Spleen (tissue), 11 donors: Measurements from ENCODE around the gene ENOX2. TPM values are rescaled to one million over a fixed set of nuclear protein-coding genes. Genes with fewer than 3 reads are reported as not detected.
A peak's percentile ranks its signal among the peaks of the same experiment; 100 is the strongest.

ENCODE experiments used
- DNase-seq: peaks from one replicate; pipeline ENCODE4 v3.0.0-alpha.2; 2020
- H3K27ac ChIP-seq, 8 donors: fragments of 200-600 bp; sonication (generic) in 7 of 8; 1 replicate in 4 of 8; 2 replicates in 4 of 8; pipeline versions ENCODE4 v1.5.0 to v1.8.0; 2016 to 2021; ENCODE audit warnings: inconsistent platforms in 4 of 8, mild to moderate bottlenecking in 4 of 8, moderate library complexity in 1 of 8
- H3K27me3 ChIP-seq, 7 donors: fragments of 200-600 bp; sonication (generic) in 6 of 7; replicated peaks in 1 of 7; 1 replicate in 4 of 7; 2 replicates in 3 of 7; pipeline versions ENCODE4 v1.5.0 to v1.8.0; 2016 to 2021; ENCODE audit warnings: inconsistent platforms in 3 of 7, mild to moderate bottlenecking in 1 of 7
- H3K36me3 ChIP-seq, 6 donors: fragments of 200-600 bp; sonication (generic) in 5 of 6; 1 replicate in 4 of 6; 2 replicates in 2 of 6; pipeline versions ENCODE4 v1.5.0 to v1.8.0; 2016 to 2021; ENCODE audit warnings: inconsistent platforms in 2 of 6
- H3K4me1 ChIP-seq, 6 donors: fragments of 200-600 bp; sonication (generic) in 5 of 6; 1 replicate in 3 of 6; 2 replicates in 3 of 6; pipeline versions ENCODE4 v1.5.0 to v1.8.0; 2016 to 2021; ENCODE audit warnings: inconsistent platforms in 3 of 6
- H3K4me3 ChIP-seq, 8 donors: fragments of 200-600 bp; sonication (generic) in 7 of 8; 1 replicate in 4 of 8; 2 replicates in 4 of 8; pipeline versions ENCODE4 v1.5.0 to v1.8.0; 2016 to 2021; ENCODE audit warnings: inconsistent platforms in 4 of 8, mild to moderate bottlenecking in 4 of 8, moderate library complexity in 2 of 8
- H3K9me3 ChIP-seq, 8 donors: fragments of 200-600 bp; sonication (generic) in 7 of 8; 1 replicate in 4 of 8; 2 replicates in 4 of 8; pipeline versions ENCODE4 v1.5.0 to v1.8.0; 2016 to 2021; ENCODE audit warnings: inconsistent platforms in 4 of 8
- POLR2A ChIP-seq, 3 donors: fragments of 450-650 bp; IDR thresholded peaks; one replicate each; pipeline ENCODE4 v1.5.1; 2017; ENCODE audit warnings: antibody characterized with exemption in 3 of 3, mild to moderate bottlenecking in 1 of 3
- POLR2AphosphoS5 ChIP-seq, 3 donors: sonication (generic); formaldehyde crosslinking; IDR thresholded peaks; one replicate each; pipeline ENCODE4 v1.5.1; 2017; ENCODE audit warnings: antibody characterized with exemption in 3 of 3
- WGBS, 5 donors: extraction: QIAGEN DNeasy Blood & Tissue Kit in 3 of 5; methylation state at CpG; one replicate each; pipeline versions ENCODE4 v1.1.5 to v1.1.7; 2013 to 2018; 5-methylcytosine and 5-hydroxymethylcytosine counted together
- intact Hi-C: fragments of 100-400 bp; cut with DNase I; formaldehyde crosslinking; loops from one replicate; pipeline ENCODE4 v1.15.0; 2023; ENCODE audit warnings: low total_unique reads
- polyA plus RNA-seq, 3 donors: library from polyadenylated mRNA; stranded (reverse); fragments of 200-250 nt; gene quantifications; one replicate each; pipeline ENCODE4 v1.2.1, GENCODE V29; 2013
- total RNA-seq, 7 donors: library from RNA; depleted of rRNA in 3 of 7; stranded (reverse); fragments of >200 nt in 3 of 7; fragmentation: NEBNext Ultra II Directional in 4 of 7; extraction: Animal tissue kit (Norgen Biotek cat#: 25700) in 4 of 7; gene quantifications; one replicate each; pipeline versions ENCODE4 v1.1.0 to v1.2.1, GENCODE V29; 2016 to 2021
- TF ChIP-seq, protein P1 (sequence below), 11 experiments: fragments of 200-600 bp in 7 of 11; fragments of 450-650 bp in 4 of 11; sonication (generic) in 4 of 11; IDR thresholded peaks in 8 of 11; conservative IDR thresholded peaks in 3 of 11; 1 replicate in 7 of 11; 2 replicates in 4 of 11; pipeline versions ENCODE4 v1.4.0 to v1.8.0; 2016 to 2021; ENCODE audit warnings: antibody characterized with exemption in 11 of 11, inconsistent platforms in 4 of 11, mild to moderate bottlenecking in 1 of 11
- donor health status: healthy with polysubstance abuse.
- donor health status: DM: no; HTN: no; CAD: no; lungs with moderate emphysema.
- donor health status: DM: no; HTN: no; CAD: no.
- donor health status: Bipolar disorder and iron deficiency.
- donor health status: healthy.
- donor health status: DM: no; HTN: no; CAD: no.
- donor health status: DM: yes; HTN: yes; CAD: no.

The ENOX2 gene
- total and polyA plus RNA-seq, 10 donors = 5.2 to 30.0 (median 17.4) TPM

DNA sequence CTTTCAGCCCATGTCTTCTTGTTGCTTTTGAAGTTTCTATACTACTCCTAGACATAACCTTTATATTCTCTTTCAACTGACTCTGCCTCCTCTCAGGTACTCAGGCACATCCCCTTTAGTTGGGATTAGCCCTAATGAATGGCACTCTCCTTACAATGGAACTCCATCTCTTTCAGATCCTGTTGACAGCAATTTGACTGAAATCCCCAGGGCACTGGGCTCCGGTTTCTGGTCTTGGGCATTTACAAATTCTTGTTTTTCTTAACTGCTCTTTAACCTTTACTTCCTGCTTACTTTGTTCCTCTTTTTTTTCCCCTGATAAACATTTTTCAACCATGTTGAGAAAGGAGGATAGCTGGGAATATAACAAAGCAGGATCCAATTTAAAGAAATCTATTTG, 68.9 kb downstream of the ENOX2 start:
- Histone ChIP-seq H3K27ac (peak overlapping the region in 4 of 8 donors; percentile 36 to 70 (median 58)), H3K4me1 (peaks cover 2 to 58% (median 9%) of the 10 kb centered on the region in 6 donors), H3K9me3 (no peaks in the 10 kb centered on the region), H3K27me3 (no peaks in the 10 kb centered on the region), H3K4me3 (no peak overlapping the region), H3K36me3 (no peaks in the 10 kb centered on the region)
- WGBS, 5 donors = 7 to 38% (median 19%) methylated on average over 1 of the region's 1 CpG
- TF ChIP-seq, protein P1, sequence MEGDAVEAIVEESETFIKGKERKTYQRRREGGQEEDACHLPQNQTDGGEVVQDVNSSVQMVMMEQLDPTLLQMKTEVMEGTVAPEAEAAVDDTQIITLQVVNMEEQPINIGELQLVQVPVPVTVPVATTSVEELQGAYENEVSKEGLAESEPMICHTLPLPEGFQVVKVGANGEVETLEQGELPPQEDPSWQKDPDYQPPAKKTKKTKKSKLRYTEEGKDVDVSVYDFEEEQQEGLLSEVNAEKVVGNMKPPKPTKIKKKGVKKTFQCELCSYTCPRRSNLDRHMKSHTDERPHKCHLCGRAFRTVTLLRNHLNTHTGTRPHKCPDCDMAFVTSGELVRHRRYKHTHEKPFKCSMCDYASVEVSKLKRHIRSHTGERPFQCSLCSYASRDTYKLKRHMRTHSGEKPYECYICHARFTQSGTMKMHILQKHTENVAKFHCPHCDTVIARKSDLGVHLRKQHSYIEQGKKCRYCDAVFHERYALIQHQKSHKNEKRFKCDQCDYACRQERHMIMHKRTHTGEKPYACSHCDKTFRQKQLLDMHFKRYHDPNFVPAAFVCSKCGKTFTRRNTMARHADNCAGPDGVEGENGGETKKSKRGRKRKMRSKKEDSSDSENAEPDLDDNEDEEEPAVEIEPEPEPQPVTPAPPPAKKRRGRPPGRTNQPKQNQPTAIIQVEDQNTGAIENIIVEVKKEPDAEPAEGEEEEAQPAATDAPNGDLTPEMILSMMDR (IDR thresholded peaks at IDR 0.05 in 8 of 11, conservative IDR thresholded peaks at IDR 0.05 in 3 of 11) = no peak
- no peak for TF ChIP-seq POLR2A (IDR thresholded peaks at IDR 0.05)
- no peak for TF ChIP-seq POLR2AphosphoS5 (IDR thresholded peaks at IDR 0.05)
- DNase-seq = no peak
- intact Hi-C loops = no loop called here

DNA sequence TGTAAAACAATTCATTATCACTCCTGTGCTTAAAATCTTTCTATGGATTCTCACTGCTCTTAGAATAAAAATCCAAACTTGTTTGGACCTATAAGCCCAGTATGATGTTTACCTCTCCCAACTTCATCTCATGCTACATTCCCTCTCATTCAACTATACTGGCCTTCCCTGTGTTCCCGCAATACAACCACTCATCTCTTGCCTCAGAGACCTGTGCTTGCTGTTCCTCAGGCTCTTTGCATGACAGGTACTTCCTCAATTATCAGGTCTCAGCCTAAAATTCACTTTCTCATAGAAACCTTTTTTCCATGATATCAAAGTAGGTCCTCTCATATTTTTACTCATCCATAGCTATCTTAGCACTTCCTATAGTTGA, 71.7 kb downstream of the ENOX2 start:
- H3K36me3 ChIP-seq = no peaks in the 10 kb centered on the region
- no peak for TF ChIP-seq POLR2A (IDR thresholded peaks at IDR 0.05)
- TF ChIP-seq, protein P1 (IDR thresholded peaks at IDR 0.05 in 8 of 11, conservative IDR thresholded peaks at IDR 0.05 in 3 of 11) = no peak
- no peak for DNase-seq
- 53 to 100% (median 78%) methylated on average over 1 of the region's 1 CpG for WGBS, 5 donors
- peaks cover 2 to 57% (median 9%) of the 10 kb centered on the region in 6 donors for H3K4me1 ChIP-seq
- intact Hi-C loops = no loop called here
- H3K27me3 ChIP-seq = no peaks in the 10 kb centered on the region
- H3K9me3 ChIP-seq = no peaks in the 10 kb centered on the region
- H3K4me3 ChIP-seq = no peak overlapping the region
- peak overlapping the region in 1 of 8 donors; percentile 9 for H3K27ac ChIP-seq

- no peak for DNase-seq
- Histone ChIP-seq H3K9me3 (no peaks in the 10 kb centered on the region), H3K4me1 (peaks cover 2 to 51% (median 9%) of the 10 kb centered on the region in 6 donors), H3K27me3 (no peaks in the 10 kb centered on the region), H3K4me3 (no peak overlapping the region), H3K36me3 (no peaks in the 10 kb centered on the region), H3K27ac (peak overlapping the region in 1 of 8 donors; percentile 9)
- intact Hi-C loops = no loop called here
- TF ChIP-seq POLR2A (IDR thresholded peaks at IDR 0.05) (no peak), POLR2AphosphoS5 (IDR thresholded peaks at IDR 0.05) (no peak)
- TF ChIP-seq, protein P1 (IDR thresholded peaks at IDR 0.05 in 8 of 11, conservative IDR thresholded peaks at IDR 0.05 in 3 of 11) = no peak
- WGBS, 5 donors = 76 to 96% (median 82%) methylated on average over 4 of the region's 4 CpGs
These were observed 72.2 kb downstream of the ENOX2 start for GRCh38 chrX:130830599-130831346.
